Measurements from ENCODE around the gene PRSS2.

DNA sequence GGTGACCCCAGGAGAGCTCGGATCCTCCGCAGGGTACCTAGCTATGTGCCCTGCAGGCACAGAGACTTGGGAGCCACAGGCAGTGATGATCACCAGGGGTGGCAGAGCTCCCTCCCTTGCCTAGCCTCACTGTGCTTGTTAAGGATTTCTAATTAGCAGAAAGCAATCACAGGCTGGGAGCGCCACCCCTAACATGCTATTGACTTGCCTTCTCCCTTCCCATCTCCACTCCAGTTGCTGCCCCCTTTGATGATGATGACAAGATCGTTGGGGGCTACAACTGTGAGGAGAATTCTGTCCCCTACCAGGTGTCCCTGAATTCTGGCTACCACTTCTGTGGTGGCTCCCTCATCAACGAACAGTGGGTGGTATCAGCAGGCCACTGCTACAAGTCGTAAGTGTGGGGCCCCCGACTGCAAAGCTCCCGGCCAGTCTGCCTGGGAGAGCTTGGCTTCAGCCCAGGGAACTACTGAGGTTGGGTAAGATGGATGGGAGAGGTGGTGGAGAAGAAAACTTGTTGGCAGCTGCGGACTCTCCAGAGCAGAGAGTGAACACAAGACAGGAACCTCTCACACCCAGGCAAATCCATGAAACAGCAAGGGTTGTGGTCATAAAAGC lies 20.3 kb upstream of the PRSS2 start:
- TF ChIP-seq EZH2 (IDR thresholded peaks at IDR 0.05) (no peak), POLR2AphosphoS5 (IDR thresholded peaks at IDR 0.05; ENCODE audit: borderline replicate concordance, low read depth, low read length) (no peak)
